ENCODE measurements around the gene HBG2. TPM values are rescaled to one million over a fixed set of nuclear protein-coding genes. Genes with fewer than 3 reads are reported as not detected.

The HBG2 gene
- total and polyA plus RNA-seq, 2 of the 8 experiments (the other 6 are each of a cell fraction or from before 2014, with no cell fraction given) = 0.23 TPM; not detected in 1

DNA sequence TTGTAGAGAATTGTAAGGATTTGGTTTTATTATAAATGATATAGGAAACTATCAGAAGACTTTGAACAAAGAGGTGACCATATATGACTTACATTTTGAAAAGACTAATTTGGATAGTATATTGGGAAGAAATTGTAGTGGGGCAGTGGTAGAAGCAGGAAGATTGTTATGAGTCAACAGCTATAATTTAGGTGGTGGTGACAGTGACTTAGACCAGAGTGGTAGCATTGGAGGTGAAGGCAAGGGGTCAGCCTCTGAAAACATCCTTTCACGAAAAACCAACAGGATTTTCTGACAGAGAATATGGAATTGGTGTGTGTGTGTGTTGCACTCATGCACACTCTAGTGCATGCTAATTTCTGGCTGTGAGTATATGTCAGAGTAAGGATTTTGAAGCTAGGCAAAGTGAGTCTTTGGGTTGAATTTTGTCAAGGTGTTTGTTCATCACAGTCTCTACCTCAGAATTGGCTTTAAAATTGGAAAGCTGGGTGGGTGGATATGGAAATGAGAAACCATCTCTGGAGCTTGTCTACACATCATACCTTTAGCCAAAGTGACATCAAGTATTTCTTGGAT is 23.3 kb upstream of the HBG2 start:
- Histone ChIP-seq H3K18ac (ENCODE audit: extremely low read depth, low read length) (no peak overlapping the region), H3K4me3 (ENCODE audit: extremely low read depth in 1 of 4, insufficient read depth in 2 of 4, low read depth in 3 of 4, low read length in 4 of 4) (no peak overlapping the region), H4K20me1 (replicated peaks in 1 of 2; ENCODE audit: control insufficient read depth in 1 of 2, insufficient read depth in 2 of 2, low read length in 2 of 2) (no peaks in the 10 kb centered on the region), H3K23ac (ENCODE audit: insufficient read length) (no peak overlapping the region), H4K5ac (ENCODE audit: insufficient read length, low read depth, low read length) (no peak overlapping the region), H2BK120ac (replicated peaks; ENCODE audit: low read depth, low read length) (no peak overlapping the region), H3K9ac (replicated peaks in 1 of 4; ENCODE audit: extremely low read depth in 1 of 4, low read depth in 3 of 4, low read length in 3 of 4) (no peak overlapping the region), H4K8ac (ENCODE audit: extremely low read depth, insufficient read depth, low read length) (no peak overlapping the region), H2BK5ac (ENCODE audit: low read depth, low read length) (no peak overlapping the region), H3K4me1 (replicated peaks in 1 of 4; ENCODE audit: control insufficient read depth in 3 of 4, insufficient read depth in 4 of 4, low read length in 3 of 4) (no peaks in the 10 kb centered on the region; a peak in 2 of 7 replicates), H3K23me2 (ENCODE audit: low read depth, low read length) (no peaks in the 10 kb centered on the region; the same call in 1 of the 2 replicates), H3K27me3 (replicated peaks in 1 of 4; ENCODE audit: control insufficient read depth in 3 of 4, extremely low read depth in 1 of 4, insufficient read depth in 3 of 4, low read length in 3 of 4) (no peaks in the 10 kb centered on the region), H2BK20ac (ENCODE audit: low read length) (no peak overlapping the region), H3K9me3 (ENCODE audit: insufficient read depth in 2 of 2, low read depth in 1 of 2, low read length in 1 of 2) (no peaks in the 10 kb centered on the region), H2AFZ (ENCODE audit: low read length) (no peak overlapping the region), H2AK5ac (ENCODE audit: low read depth, low read length) (no peak overlapping the region), H2BK15ac (ENCODE audit: low read length) (no peak overlapping the region), H3K36me3 (ENCODE audit: control insufficient read depth in 2 of 4, insufficient read depth in 4 of 4, low read length in 3 of 4) (no peaks in the 10 kb centered on the region), H2BK12ac (ENCODE audit: low read depth, low read length) (no peak overlapping the region), H3K79me2 (ENCODE audit: control insufficient read depth in 1 of 2, insufficient read depth in 2 of 2, low read length in 2 of 2) (no peaks in the 10 kb centered on the region), H3K4me2 (ENCODE audit: insufficient read depth in 1 of 2, low read depth in 2 of 2, low read length in 2 of 2) (no peak overlapping the region), H3K14ac (ENCODE audit: insufficient read length) (no peak overlapping the region), H3K56ac (replicated peaks; ENCODE audit: insufficient read length, low read depth, low read length) (no peak overlapping the region), H3K79me1 (ENCODE audit: low read depth, low read length) (0 out of 2 replicates have a peak, but pooled peaks cover 2% of the 10 kb centered on the region), H4K91ac (replicated peaks; ENCODE audit: insufficient read length, low read length) (no peak overlapping the region), H3K27ac (ENCODE audit: low read depth, low read length) (no peak overlapping the region), H3K4ac (replicated peaks; ENCODE audit: insufficient read length, low read depth, low read length) (no peak overlapping the region)
- no peak for FAIRE-seq
- ChIA-PET CTCF (ENCODE audit: partially characterized antibody) (interaction anchor here (1.4 to 8.6 kb wide), 2 partner anchors 13 to 17 kb away, joined by 4 to 48 read pairs; no protein-coding TSS in a partner anchor), POLR2A (ENCODE audit: partially characterized antibody) (no interaction called here)
- DNase-seq (ENCODE audit: low read depth in 1 of 2, low spot score in 2 of 2) = no peak
- TF ChIP-seq RAD21 (IDR thresholded peaks at IDR 0.05 in 1 of 2, conservative IDR thresholded peaks at IDR 0.05 in 1 of 2; ENCODE audit: low read depth in 2 of 2, low read length in 2 of 2) (no peak), SAP30 (IDR thresholded peaks at IDR 0.05; ENCODE audit: insufficient read depth, insufficient replicate concordance, low read length) (no peak), GTF2F1 (IDR thresholded peaks at IDR 0.05; ENCODE audit: borderline replicate concordance, low read depth, low read length) (no peak), BACH1 (IDR thresholded peaks at IDR 0.05; ENCODE audit: low read length) (no peak), JUND (IDR thresholded peaks at IDR 0.05; ENCODE audit: low read length) (no peak), CBX8 (IDR thresholded peaks at IDR 0.05; ENCODE audit: borderline replicate concordance, low read depth, low read length) (no peak), EP300 (IDR thresholded peaks at IDR 0.05; ENCODE audit: borderline replicate concordance in 1 of 2, low read depth in 2 of 2, low read length in 2 of 2) (no peak)
- WGBS, 2 experiments (ENCODE audit: extremely low coverage in 1 of 2, insufficient coverage in 1 of 2, insufficient read length in 1 of 2, insufficient replicate concordance in 2 of 2, low coverage in 1 of 2, low lambda C conversion rate in 2 of 2, missing lambda C conversion rate in 1 of 2) = 80% methylated on average over 1 of the region's 1 CpG; no CpG with 5 or more reads in 1 of the 2 experiments
